Uterus (tissue), 4 donors: ENCODE measurements around the gene LENG8. TPM values are rescaled to one million over a fixed set of nuclear protein-coding genes. Genes with fewer than 3 reads are reported as not detected.
"Not testable (repeated sequence)": the region's sequence is repeated elsewhere in the genome, so short reads cannot be mapped to it uniquely, and the experiment has no call there.

ENCODE experiments used
- DNase-seq, 2 donors: peaks; one replicate each; pipeline ENCODE4 v3.0.0-alpha.2; 2019 to 2020
- H3K27ac ChIP-seq, 2 donors: fragments of 200-600 bp; sonication (generic); 1 replicate in 1 of 2; 2 replicates in 1 of 2; pipeline ENCODE4 v1.5.1; 2016 to 2018
- H3K27me3 ChIP-seq, 2 donors: fragments of 200-600 bp; sonication (generic); one replicate each; pipeline ENCODE4 v1.5.1; 2018 to 2019; ENCODE audit warnings: control low read depth in 1 of 2
- H3K36me3 ChIP-seq, 2 donors: fragments of 200-600 bp; sonication (generic); one replicate each; pipeline ENCODE4 v1.5.1; 2019; ENCODE audit warnings: control low read depth in 1 of 2
- H3K4me1 ChIP-seq, 2 donors: fragments of 200-600 bp; sonication (generic); one replicate each; pipeline ENCODE4 v1.5.1; 2018 to 2019; ENCODE audit warnings: control low read depth in 1 of 2
- H3K4me3 ChIP-seq, 2 donors: fragments of 200-600 bp; sonication (generic); 1 replicate in 1 of 2; 2 replicates in 1 of 2; pipeline ENCODE4 v1.5.1; 2018 to 2019; ENCODE audit warnings: mild to moderate bottlenecking in 1 of 2
- H3K9me3 ChIP-seq, 2 donors: fragments of 200-600 bp; sonication (generic); one replicate each; pipeline ENCODE4 v1.5.1; 2019; ENCODE audit warnings: control low read depth in 1 of 2
- CTCF ChIP-seq, 4 experiments: fragments of 200-600 bp in 2 of 4; fragments of 450-650 bp in 2 of 4; sonication (generic) in 2 of 4; IDR thresholded peaks; one replicate each; pipeline ENCODE4 v1.5.1; 2016 to 2019; ENCODE audit warnings: antibody characterized with exemption in 4 of 4, mild to moderate bottlenecking in 2 of 4, moderate library complexity in 1 of 4
- POLR2A ChIP-seq, 2 donors: fragments of 450-650 bp; IDR thresholded peaks; one replicate each; pipeline ENCODE4 v1.6.1; 2016; ENCODE audit warnings: antibody characterized with exemption in 2 of 2, mild to moderate bottlenecking in 1 of 2, moderate library complexity in 1 of 2
- intact Hi-C: fragments of 100-400 bp; cut with DNase I; formaldehyde crosslinking; loops from one replicate; pipeline ENCODE4 v1.15.1; 2023; ENCODE audit warnings: low total_unique reads
- total RNA-seq, 4 donors: library from RNA; depleted of rRNA in 3 of 4; stranded (reverse); fragments of >200 nt in 3 of 4; gene quantifications; one replicate each; pipeline versions ENCODE4 v1.1.0 to v1.2.4, GENCODE V29; 2014 to 2023
- donor health status: DM: yes; HTN: yes; CAD: no.

Gene LENG8
- total RNA-seq, 4 donors from 2014 or later = 58.1 to 275 (median 91.4) TPM

GRCh38 chr19:54492568-54492967 lies 43.6 kb downstream of the LENG8 start:
- Histone ChIP-seq H3K27me3 (no peaks in the 10 kb centered on the region), H3K27ac (no peak overlapping the region), H3K9me3 (no peaks in the 10 kb centered on the region), H3K4me3 (no peak overlapping the region), H3K36me3 (no peaks in the 10 kb centered on the region), H3K4me1 (no peaks in the 10 kb centered on the region)
- intact Hi-C loops = no loop called here
- TF ChIP-seq POLR2A (IDR thresholded peaks at IDR 0.05) (no peak), CTCF (IDR thresholded peaks at IDR 0.05) (no peak)
- DNase-seq = no peak

- H3K27ac ChIP-seq, H3K9me3 ChIP-seq, intact Hi-C loops, H3K27me3 ChIP-seq, H3K4me1 ChIP-seq, DNase-seq, H3K4me3 ChIP-seq, H3K36me3 ChIP-seq: not testable (repeated sequence)
These were observed 44.1 kb downstream of the LENG8 start for GRCh38 chr19:54493056-54493455.

GRCh38 chr19:54493967-54494585 lies 45.1 kb downstream of the LENG8 start:
- intact Hi-C loops = no loop called here
- H3K4me1 ChIP-seq = no peaks in the 10 kb centered on the region

GRCh38 chr19:54495284-54495683 lies 46.3 kb downstream of the LENG8 start:
- H3K4me1 ChIP-seq, H3K36me3 ChIP-seq, H3K4me3 ChIP-seq, H3K27ac ChIP-seq, DNase-seq, intact Hi-C loops, H3K27me3 ChIP-seq, H3K9me3 ChIP-seq: not testable (repeated sequence)

More at GRCh38 chr19:54493967-54494585, 45.1 kb downstream of the LENG8 start:
- Histone ChIP-seq H3K27ac (no peak overlapping the region), H3K9me3 (no peaks in the 10 kb centered on the region), H3K27me3 (no peaks in the 10 kb centered on the region), H3K4me3 (no peak overlapping the region), H3K36me3 (no peaks in the 10 kb centered on the region)
- DNase-seq = no peak
- TF ChIP-seq POLR2A (IDR thresholded peaks at IDR 0.05) (no peak), CTCF (IDR thresholded peaks at IDR 0.05) (no peak)

GRCh38 chr19:54497747-54498450 lies 48.9 kb downstream of the LENG8 start:
- DNase-seq = not testable (repeated sequence)

GRCh38 chr19:54498451-54498772 lies 49.4 kb downstream of the LENG8 start:
- H3K27ac ChIP-seq, DNase-seq, H3K27me3 ChIP-seq, intact Hi-C loops, H3K4me1 ChIP-seq, H3K9me3 ChIP-seq, H3K4me3 ChIP-seq, H3K36me3 ChIP-seq: not testable (repeated sequence)

More at GRCh38 chr19:54497747-54498450, 48.9 kb downstream of the LENG8 start:
- H3K36me3 ChIP-seq, H3K4me3 ChIP-seq, H3K27me3 ChIP-seq, H3K4me1 ChIP-seq, H3K27ac ChIP-seq, intact Hi-C loops, H3K9me3 ChIP-seq: not testable (repeated sequence)

- Histone ChIP-seq H3K27me3 (no peaks in the 10 kb centered on the region), H3K27ac (no peak within 1 kb of the TSS), H3K9me3 (no peaks in the 10 kb centered on the region), H3K4me3 (no peak within 1 kb of the TSS), H3K4me1 (no peaks in the 10 kb centered on the region), H3K36me3 (no peaks in the 10 kb centered on the region)
- intact Hi-C loops = no loop called here
- DNase-seq = no peak
- TF ChIP-seq POLR2A (IDR thresholded peaks at IDR 0.05) (no peak), CTCF (IDR thresholded peaks at IDR 0.05) (no peak)
These were observed 53.6 kb downstream of the LENG8 start, which contains the start of gene LAIR2 for GRCh38 chr19:54502518-54503048. Gene LAIR2 (plus strand): TSS chr19:54502831. CDS start chr19:54502919, 88 bp downstream.

- H3K4me3 ChIP-seq, H3K36me3 ChIP-seq, intact Hi-C loops, H3K9me3 ChIP-seq, H3K4me1 ChIP-seq, H3K27me3 ChIP-seq, DNase-seq, H3K27ac ChIP-seq: not testable (repeated sequence)
These were observed 56.5 kb downstream of the LENG8 start for GRCh38 chr19:54505542-54505941.
